ENCODE data around the gene SPATS2L.

DNA sequence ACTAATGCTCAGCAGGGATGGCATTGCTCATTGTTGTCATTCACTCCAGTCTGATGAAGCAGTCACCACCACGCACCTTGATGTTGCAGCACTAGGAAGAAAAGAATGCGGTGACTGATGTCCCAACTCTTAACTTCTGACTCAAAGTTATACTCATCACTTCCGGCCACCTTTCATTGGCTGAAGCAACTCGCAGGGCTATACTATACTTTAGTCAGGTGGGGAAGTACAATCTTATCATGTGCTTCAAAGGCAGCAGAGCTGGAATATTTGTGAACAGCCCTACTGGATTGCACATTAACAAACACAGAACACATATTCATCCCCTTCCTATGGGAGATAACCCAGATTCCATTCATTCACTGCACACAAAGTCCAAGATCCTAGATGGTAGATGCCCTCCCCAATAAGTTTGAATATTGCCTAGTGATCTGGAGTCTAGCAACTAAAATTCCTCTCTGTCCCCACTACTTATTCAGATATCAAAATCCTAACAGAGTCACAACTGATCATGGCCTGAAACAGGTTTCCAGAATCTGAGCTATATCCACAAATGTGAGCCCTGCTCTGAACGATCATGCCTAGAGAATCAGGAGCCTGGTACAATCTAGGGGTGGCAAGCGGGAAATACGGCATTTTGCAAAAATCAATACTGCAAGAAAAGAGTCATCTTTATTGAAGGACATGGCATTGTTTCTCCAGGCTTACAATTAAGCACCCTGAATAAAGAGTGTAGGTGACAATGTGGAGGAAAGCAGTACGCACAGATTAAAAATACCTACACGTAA lies 3.4 kb upstream of the SPATS2L start:
- TF ChIP-seq, protein P1, sequence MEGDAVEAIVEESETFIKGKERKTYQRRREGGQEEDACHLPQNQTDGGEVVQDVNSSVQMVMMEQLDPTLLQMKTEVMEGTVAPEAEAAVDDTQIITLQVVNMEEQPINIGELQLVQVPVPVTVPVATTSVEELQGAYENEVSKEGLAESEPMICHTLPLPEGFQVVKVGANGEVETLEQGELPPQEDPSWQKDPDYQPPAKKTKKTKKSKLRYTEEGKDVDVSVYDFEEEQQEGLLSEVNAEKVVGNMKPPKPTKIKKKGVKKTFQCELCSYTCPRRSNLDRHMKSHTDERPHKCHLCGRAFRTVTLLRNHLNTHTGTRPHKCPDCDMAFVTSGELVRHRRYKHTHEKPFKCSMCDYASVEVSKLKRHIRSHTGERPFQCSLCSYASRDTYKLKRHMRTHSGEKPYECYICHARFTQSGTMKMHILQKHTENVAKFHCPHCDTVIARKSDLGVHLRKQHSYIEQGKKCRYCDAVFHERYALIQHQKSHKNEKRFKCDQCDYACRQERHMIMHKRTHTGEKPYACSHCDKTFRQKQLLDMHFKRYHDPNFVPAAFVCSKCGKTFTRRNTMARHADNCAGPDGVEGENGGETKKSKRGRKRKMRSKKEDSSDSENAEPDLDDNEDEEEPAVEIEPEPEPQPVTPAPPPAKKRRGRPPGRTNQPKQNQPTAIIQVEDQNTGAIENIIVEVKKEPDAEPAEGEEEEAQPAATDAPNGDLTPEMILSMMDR (conservative IDR thresholded peaks at IDR 0.05; ENCODE audit: low read depth, low read length) = no peak
- TF ChIP-seq EZH2 (IDR thresholded peaks at IDR 0.05; ENCODE audit: low read length, unreplicated experiment) (no peak), EZH2phosphoT487 (IDR thresholded peaks at IDR 0.05; ENCODE audit: borderline replicate concordance, low read length) (no peak)
